Karpas-422 (cell line): ENCODE measurements around the gene OBSCN. TPM values are rescaled to one million over a fixed set of nuclear protein-coding genes. Genes with fewer than 3 reads are reported as not detected.
"Not testable (repeated sequence)": the region's sequence is repeated elsewhere in the genome, so short reads cannot be mapped to it uniquely, and the experiment has no call there.

Experiments used
- DNase-seq: peaks from one replicate; pipeline ENCODE4 v3.0.0-alpha.2; 2015
- H2AFZ ChIP-seq: fragments of 200-600 bp; sonication (generic); 2 replicates; pipeline ENCODE4 v1.6.1; 2014; ENCODE audit warnings: antibody characterized with exemption, low read length, mixed read lengths
- H3K27ac ChIP-seq: fragments of 200-600 bp; sonication (generic); 2 replicates; pipeline ENCODE4 v1.5.1; 2014; ENCODE audit warnings: mild to moderate bottlenecking, low read length, moderate library complexity
- H3K27me3 ChIP-seq: fragments of 200-600 bp; sonication (generic); 2 replicates; pipeline ENCODE4 v1.6.1; 2014; ENCODE audit warnings: low read length, mixed read lengths
- H3K36me3 ChIP-seq: fragments of 200-600 bp; sonication (generic); 2 replicates; pipeline ENCODE4 v1.6.1; 2014; ENCODE audit warnings: low read length, mixed read lengths; ENCODE audit not compliant: insufficient read depth
- H3K4me1 ChIP-seq: fragments of 200-600 bp; sonication (generic); 2 replicates; pipeline ENCODE4 v1.6.1; 2014; ENCODE audit warnings: mild to moderate bottlenecking, low read length, mixed read lengths
- H3K4me2 ChIP-seq: fragments of 200-600 bp; sonication (generic); 2 replicates; pipeline ENCODE4 v1.6.1; 2014; ENCODE audit warnings: low read length, low read depth, mild to moderate bottlenecking; ENCODE audit not compliant: poor library complexity, severe bottlenecking
- H3K4me3 ChIP-seq: fragments of 200-600 bp; sonication (generic); 2 replicates; pipeline ENCODE4 v1.5.1; 2014; ENCODE audit warnings: mild to moderate bottlenecking, antibody characterized with exemption, low read length, mixed read lengths
- H3K79me2 ChIP-seq: fragments of 200-600 bp; sonication (generic); 2 replicates; pipeline ENCODE4 v1.6.1; 2014; ENCODE audit warnings: mild to moderate bottlenecking, low read length, mixed read lengths
- H3K9ac ChIP-seq: fragments of 200-600 bp; sonication (generic); 2 replicates; pipeline ENCODE4 v1.6.0; 2014; ENCODE audit warnings: low read length
- H3K9me2 ChIP-seq: fragments of 200-600 bp; sonication (generic), shearing (Covaris generic); replicated peaks from 2 replicates; pipeline ENCODE4 v1.6.0; 2014; ENCODE audit warnings: mild to moderate bottlenecking, low read length, moderate library complexity; ENCODE audit not compliant: insufficient read depth
- H3K9me3 ChIP-seq: fragments of 300-700, 200-600 bp; sonication (generic); 2 replicates; pipeline ENCODE4 v1.6.1; 2014; ENCODE audit warnings: low read length, mixed read lengths
- H4K20me1 ChIP-seq: fragments of 200-600 bp; sonication (generic); 2 replicates; pipeline ENCODE4 v1.6.1; 2014; ENCODE audit warnings: mild to moderate bottlenecking, antibody characterized with exemption, low read length, low read depth; ENCODE audit not compliant: insufficient read depth
- total RNA-seq: library from RNA; depleted of rRNA; stranded (reverse); fragments of >200 nt; shearing (Covaris generic); gene quantifications from 2 replicates; pipeline ENCODE4 v1.2.3, GENCODE V29; 2014; ENCODE audit warnings: low replicate concordance

The OBSCN gene
- total RNA-seq, 1 experiment from 2014 or later = 17.5 TPM

DNA sequence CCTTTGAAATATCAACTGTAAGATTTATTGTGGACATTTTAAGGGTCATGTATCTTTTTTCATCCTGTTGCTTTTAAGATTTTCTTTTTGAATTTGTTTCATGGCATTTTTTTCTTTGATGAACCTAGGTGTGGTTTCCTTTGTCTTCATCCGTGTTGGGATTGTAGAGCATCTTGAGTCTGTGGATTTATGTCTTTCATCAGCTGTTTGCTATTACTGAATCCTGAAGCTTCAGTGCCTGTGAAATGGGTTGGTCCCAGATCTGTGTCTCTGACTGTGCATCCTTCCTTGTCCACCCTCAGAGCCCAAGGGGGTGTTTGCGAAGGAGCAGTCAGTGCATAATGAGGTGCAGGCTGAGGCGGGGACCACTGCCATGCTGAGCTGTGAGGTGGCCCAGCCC is 37.3 kb downstream of the OBSCN start:
- no peak overlapping the region for H3K9ac ChIP-seq
- no peak overlapping the region for H3K4me2 ChIP-seq
- no peaks in the 10 kb centered on the region for H3K4me1 ChIP-seq
- no peaks in the 10 kb centered on the region for H4K20me1 ChIP-seq
- H3K36me3 ChIP-seq = peaks cover 32% of the 10 kb centered on the region
- H3K27me3 ChIP-seq = no peaks in the 10 kb centered on the region
- H3K79me2 ChIP-seq = no peaks in the 10 kb centered on the region
- no peak overlapping the region for H2AFZ ChIP-seq
- H3K9me2 ChIP-seq = no peaks in the 10 kb centered on the region
- no peak for DNase-seq
- no peak overlapping the region for H3K4me3 ChIP-seq
- peaks cover 9% of the 10 kb centered on the region for H3K9me3 ChIP-seq
- H3K27ac ChIP-seq = no peak overlapping the region

DNA sequence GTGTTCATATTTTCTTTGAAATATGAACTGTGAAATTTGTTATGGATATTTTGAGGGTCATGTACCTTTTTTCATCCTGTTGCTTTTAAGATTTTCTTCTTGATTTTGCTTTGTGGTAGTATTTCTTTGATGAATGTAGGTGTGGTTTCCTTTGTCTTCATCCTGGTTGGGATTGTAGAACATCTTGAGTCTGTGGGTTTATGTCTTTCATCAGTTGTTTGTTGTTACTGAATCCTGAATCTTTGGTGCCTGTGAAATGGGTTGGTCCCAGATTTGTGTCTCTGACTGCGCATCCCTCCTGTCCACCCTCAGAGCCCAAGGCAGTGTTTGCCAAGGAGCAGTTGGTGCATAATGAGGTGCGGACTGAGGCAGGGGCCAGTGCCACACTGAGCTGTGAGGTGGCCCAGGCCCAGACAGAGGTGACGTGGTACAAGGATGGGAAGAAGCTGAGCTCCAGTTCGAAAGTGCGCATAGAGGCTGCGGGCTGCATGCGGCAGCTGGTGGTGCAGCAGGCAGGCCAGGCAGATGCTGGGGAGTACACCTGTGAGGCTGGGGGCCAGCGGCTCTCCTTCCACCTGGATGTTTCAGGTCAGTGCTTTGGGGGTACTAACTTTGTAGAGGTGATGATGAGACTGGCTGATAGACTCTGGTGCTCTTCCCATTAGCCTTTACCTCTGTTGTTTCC is 38.5 kb downstream of the OBSCN start:
- H3K9ac ChIP-seq = no peak overlapping the region
- H3K9me3 ChIP-seq = peaks cover 9% of the 10 kb centered on the region

DNA sequence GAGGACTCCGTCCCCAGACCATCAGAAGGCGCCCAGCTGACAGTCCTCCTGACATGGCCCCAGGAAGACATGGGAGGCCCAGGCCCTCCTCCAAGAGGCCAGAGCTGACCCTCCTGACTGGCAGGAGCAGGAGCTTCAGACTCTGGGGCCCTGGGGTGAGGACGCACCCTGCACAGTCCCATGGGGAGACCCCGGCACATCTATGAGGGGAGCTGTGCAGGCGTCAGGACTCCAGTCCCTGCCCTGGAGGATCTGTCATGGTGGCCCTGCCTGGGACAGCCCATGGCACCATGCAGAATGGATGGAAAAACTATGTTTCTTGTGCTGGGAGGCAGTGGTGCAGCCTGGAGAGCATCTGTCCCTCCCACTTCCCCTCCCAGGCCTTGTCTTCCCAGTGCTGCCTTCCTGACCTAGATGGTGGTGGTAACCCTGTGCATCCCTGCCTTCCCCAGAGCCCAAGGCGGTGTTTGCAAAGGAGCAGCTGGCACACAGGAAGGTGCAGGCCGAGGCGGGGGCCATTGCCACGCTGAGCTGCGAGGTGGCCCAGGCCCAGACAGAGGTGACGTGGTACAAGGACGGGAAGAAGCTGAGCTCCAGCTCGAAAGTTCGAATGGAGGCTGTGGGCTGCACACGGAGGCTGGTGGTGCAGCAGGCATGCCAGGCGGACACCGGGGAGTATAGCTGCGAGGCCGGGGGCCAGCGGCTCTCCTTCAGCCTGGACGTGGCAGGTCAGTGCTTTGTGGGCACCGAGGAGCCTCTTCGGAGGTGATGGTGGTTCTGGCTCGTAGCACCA is 41.9 kb downstream of the OBSCN start:
- Histone ChIP-seq H3K4me1 (no peaks in the 10 kb centered on the region), H3K27me3 (no peaks in the 10 kb centered on the region), H3K4me3 (no peak overlapping the region), H3K9me2 (no peaks in the 10 kb centered on the region), H3K9me3 (0 out of 2 replicates have a peak, but pooled peaks cover 3% of the 10 kb centered on the region), H2AFZ (no peak overlapping the region), H3K79me2 (no peaks in the 10 kb centered on the region), H3K9ac (no peak overlapping the region), H4K20me1 (no peaks in the 10 kb centered on the region), H3K4me2 (no peak overlapping the region), H3K36me3 (peaks cover 20% of the 10 kb centered on the region), H3K27ac (no peak overlapping the region)
- DNase-seq = no peak

More for the DNA sequence above, 38.5 kb downstream of the OBSCN start:
- Histone ChIP-seq H3K4me1 (no peaks in the 10 kb centered on the region), H3K4me3 (no peak overlapping the region), H3K4me2 (no peak overlapping the region), H2AFZ (no peak overlapping the region), H3K79me2 (no peaks in the 10 kb centered on the region), H3K27me3 (no peaks in the 10 kb centered on the region), H3K27ac (no peak overlapping the region), H3K9me2 (no peaks in the 10 kb centered on the region), H4K20me1 (no peaks in the 10 kb centered on the region), H3K36me3 (peaks cover 35% of the 10 kb centered on the region)
- no peak for DNase-seq

DNA sequence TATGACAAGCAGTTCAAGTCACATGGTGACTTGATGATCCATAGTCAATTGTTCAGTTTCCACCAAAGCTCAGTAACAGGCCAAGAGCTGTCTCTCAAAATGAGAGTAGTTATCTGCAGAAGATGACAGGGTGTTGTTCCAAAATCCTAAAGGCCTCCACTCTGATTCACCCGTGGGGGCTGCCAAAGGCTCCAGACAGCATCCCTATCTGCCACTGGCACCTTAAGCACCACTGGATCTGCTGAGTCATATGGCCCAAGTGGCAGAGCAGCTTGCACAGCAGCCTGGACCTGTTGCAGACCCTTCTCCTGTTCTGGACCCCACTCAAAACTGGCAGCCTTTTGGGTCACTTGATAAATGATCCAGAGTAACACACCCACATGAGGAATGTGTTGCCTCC is 44.6 kb downstream of the OBSCN start:
- not testable (repeated sequence) for H3K4me1 ChIP-seq, H3K4me3 ChIP-seq, H3K36me3 ChIP-seq, H3K9me3 ChIP-seq, H3K27me3 ChIP-seq, H3K9me2 ChIP-seq, H4K20me1 ChIP-seq, H3K27ac ChIP-seq, H3K9ac ChIP-seq, H3K4me2 ChIP-seq, H3K79me2 ChIP-seq, H2AFZ ChIP-seq, DNase-seq

DNA sequence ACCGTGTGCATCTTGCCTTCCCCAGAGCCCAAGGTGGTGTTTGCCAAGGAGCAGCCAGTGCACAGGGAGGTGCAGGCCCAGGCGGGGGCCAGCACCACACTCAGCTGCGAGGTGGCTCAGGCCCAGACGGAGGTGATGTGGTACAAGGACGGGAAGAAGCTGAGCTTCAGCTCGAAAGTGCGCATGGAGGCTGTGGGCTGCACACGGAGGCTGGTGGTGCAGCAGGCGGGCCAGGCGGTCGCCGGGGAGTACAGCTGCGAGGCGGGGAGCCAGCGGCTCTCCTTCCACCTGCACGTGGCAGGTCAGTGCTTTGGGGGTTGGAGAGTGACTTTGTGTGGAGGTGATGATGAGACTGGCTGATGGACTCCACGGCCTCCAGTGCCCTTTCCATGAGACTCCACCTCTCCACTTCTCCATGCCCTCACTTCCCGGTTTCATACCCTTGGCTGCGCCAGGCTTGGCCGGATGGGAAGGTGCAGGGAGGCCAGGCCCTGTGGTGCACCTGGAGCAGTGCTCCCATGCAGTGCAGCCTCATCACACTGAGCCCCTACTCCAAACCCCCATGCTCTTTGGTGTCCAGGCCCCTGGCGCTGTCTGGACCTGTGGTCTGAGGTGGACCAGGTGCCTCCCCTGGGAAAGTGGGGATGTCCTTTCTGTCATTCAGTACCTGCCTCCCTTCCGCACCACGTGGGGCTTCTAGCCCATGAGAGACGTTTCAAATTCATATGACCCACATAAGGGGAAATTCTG is 49.0 kb downstream of the OBSCN start:
- Histone ChIP-seq H3K9ac (no peak overlapping the region), H3K4me3 (no peak overlapping the region), H2AFZ (no peak overlapping the region), H3K9me2 (no peaks in the 10 kb centered on the region), H3K4me2 (no peak overlapping the region), H3K79me2 (no peaks in the 10 kb centered on the region), H3K9me3 (peaks cover 7% of the 10 kb centered on the region; the same call in 1 of the 2 replicates), H3K4me1 (no peaks in the 10 kb centered on the region), H4K20me1 (no peaks in the 10 kb centered on the region), H3K36me3 (peaks cover 4% of the 10 kb centered on the region; the same call in 1 of the 2 replicates), H3K27ac (no peak overlapping the region), H3K27me3 (no peaks in the 10 kb centered on the region)
- no peak for DNase-seq

DNA sequence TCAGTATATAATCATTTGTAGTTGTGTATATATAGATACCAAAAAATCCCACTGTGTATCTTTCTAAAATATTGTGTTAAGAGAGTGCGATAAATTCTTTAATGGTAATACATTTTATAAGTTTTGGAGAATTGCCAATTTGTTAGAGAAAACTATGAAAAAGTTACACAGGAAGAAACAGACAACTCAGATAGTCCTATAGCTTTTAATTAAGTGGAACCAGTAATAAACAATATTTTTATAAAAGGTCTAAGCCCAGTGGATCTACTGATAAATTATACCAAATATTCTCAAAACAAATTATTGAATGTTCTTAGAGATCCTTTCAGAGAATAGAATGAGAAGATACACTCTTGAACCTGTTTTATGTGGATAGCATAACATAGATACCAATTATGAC is 50.6 kb downstream of the OBSCN start:
- H3K9me3 ChIP-seq = peaks cover 11% of the 10 kb centered on the region; the same call in 1 of the 2 replicates
- H3K9ac ChIP-seq = no peak overlapping the region
- no peak overlapping the region for H3K4me2 ChIP-seq
- H3K4me3 ChIP-seq = no peak overlapping the region
- no peak overlapping the region for H3K27ac ChIP-seq
- peaks cover 5% of the 10 kb centered on the region; the same call in 1 of the 2 replicates for H3K36me3 ChIP-seq
- H3K9me2 ChIP-seq = no peaks in the 10 kb centered on the region
- no peaks in the 10 kb centered on the region for H3K79me2 ChIP-seq
- H3K27me3 ChIP-seq = no peaks in the 10 kb centered on the region
- no peak overlapping the region for H2AFZ ChIP-seq
- H4K20me1 ChIP-seq = no peaks in the 10 kb centered on the region
- DNase-seq = no peak
- H3K4me1 ChIP-seq = no peaks in the 10 kb centered on the region

DNA sequence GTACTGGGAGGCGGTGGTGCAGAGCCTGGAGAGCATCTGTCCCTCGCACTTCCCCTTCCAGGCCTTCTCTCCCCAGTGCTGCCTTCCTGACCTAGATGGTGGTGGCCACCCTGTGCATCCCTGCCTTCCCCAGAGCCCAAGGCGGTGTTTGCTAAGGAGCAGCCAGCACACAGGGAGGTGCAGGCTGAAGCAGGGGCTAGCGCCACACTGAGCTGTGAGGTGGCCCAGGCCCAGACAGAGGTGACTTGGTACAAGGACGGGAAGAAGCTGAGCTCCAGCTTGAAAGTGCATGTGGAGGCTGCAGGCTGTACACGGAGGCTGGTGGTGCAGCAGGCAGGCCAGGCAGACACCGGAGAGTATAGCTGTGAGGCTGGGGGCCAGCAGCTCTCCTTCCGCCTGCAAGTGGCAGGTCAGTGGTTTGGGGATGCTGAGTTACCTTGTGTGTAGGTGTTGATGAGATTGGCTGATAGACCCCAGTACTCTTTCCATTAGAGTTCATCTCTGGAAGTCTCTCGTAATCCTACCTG is 51.6 kb downstream of the OBSCN start:
- no peaks in the 10 kb centered on the region for H4K20me1 ChIP-seq
- no peak overlapping the region for H3K27ac ChIP-seq
- H3K4me2 ChIP-seq = no peak overlapping the region
- peaks cover 5% of the 10 kb centered on the region; the same call in 1 of the 2 replicates for H3K36me3 ChIP-seq
- H3K4me1 ChIP-seq = no peaks in the 10 kb centered on the region
- H3K9ac ChIP-seq = no peak overlapping the region
- no peak overlapping the region for H2AFZ ChIP-seq
- no peaks in the 10 kb centered on the region for H3K27me3 ChIP-seq
- H3K4me3 ChIP-seq = no peak overlapping the region
- no peaks in the 10 kb centered on the region for H3K9me2 ChIP-seq
- peaks cover 8% of the 10 kb centered on the region; the same call in 1 of the 2 replicates for H3K9me3 ChIP-seq
- no peaks in the 10 kb centered on the region for H3K79me2 ChIP-seq
- DNase-seq = no peak

DNA sequence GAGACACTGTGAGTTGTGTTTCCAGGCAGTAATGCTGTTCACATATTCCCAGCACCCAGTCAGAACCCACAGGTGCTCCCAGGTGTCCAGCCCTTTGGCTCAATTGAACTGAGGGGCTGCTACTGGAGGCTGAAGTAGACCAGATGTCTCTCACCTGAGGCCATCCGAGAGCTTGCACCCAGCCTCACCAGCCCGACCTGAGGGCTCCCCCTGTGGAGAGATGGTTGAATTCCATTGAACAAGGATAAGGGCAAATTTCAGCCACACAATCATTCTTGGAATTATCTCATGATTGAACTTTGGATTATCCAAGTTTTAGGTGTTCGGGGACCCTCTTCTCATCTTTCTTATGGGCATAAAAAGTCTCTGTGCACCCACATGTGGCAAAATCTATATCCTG is 52.1 kb downstream of the OBSCN start:
- H3K9me2 ChIP-seq = no peaks in the 10 kb centered on the region
- H3K79me2 ChIP-seq = no peaks in the 10 kb centered on the region
- H2AFZ ChIP-seq = no peak overlapping the region
- no peak overlapping the region for H3K4me2 ChIP-seq
- H3K36me3 ChIP-seq = peaks cover 5% of the 10 kb centered on the region; the same call in 1 of the 2 replicates
- no peak overlapping the region for H3K9ac ChIP-seq
- no peak overlapping the region for H3K27ac ChIP-seq
- H3K4me1 ChIP-seq = no peaks in the 10 kb centered on the region
- H3K9me3 ChIP-seq = peaks cover 8% of the 10 kb centered on the region; the same call in 1 of the 2 replicates
- no peak for DNase-seq
- H4K20me1 ChIP-seq = no peaks in the 10 kb centered on the region
- no peak overlapping the region for H3K4me3 ChIP-seq
- H3K27me3 ChIP-seq = no peaks in the 10 kb centered on the region
